ENCODE results near the gene NCBP2L.

The NCBP2L gene

DNA sequence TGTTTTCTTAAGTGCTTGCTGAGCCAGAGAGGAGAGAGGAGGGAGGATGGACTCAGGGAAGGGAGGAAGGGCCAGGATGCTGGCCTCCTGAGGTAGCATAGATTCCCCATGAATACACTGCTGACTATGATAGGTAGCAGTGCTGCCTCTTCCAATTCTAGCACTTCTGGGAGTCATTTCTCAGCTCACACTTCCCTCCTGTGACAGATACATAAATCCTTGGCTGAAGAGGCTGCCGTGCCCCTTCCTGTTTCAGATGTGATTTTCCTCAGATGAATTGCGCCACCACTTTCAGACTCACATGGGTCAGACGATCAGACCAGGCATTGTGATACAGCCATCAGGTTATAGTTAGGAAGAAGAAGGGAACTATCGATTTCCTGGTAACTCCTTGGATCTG, 24.3 kb upstream of the NCBP2L start:
- TF ChIP-seq, protein P1, sequence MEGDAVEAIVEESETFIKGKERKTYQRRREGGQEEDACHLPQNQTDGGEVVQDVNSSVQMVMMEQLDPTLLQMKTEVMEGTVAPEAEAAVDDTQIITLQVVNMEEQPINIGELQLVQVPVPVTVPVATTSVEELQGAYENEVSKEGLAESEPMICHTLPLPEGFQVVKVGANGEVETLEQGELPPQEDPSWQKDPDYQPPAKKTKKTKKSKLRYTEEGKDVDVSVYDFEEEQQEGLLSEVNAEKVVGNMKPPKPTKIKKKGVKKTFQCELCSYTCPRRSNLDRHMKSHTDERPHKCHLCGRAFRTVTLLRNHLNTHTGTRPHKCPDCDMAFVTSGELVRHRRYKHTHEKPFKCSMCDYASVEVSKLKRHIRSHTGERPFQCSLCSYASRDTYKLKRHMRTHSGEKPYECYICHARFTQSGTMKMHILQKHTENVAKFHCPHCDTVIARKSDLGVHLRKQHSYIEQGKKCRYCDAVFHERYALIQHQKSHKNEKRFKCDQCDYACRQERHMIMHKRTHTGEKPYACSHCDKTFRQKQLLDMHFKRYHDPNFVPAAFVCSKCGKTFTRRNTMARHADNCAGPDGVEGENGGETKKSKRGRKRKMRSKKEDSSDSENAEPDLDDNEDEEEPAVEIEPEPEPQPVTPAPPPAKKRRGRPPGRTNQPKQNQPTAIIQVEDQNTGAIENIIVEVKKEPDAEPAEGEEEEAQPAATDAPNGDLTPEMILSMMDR (IDR thresholded peaks at IDR 0.05), result no peak
- H3K36me3 Mint-ChIP-seq (ENCODE audit: low read depth), result no peaks in the 10 kb centered on the region
- H3K27me3 Mint-ChIP-seq (ENCODE audit: low read depth, poor library complexity), result peaks cover 20% of the 10 kb centered on the region
- no peak overlapping the region for H3K27ac Mint-ChIP-seq
- H3K4me3 Mint-ChIP-seq, result no peak overlapping the region
- peaks cover 31% of the 10 kb centered on the region for H3K9me3 Mint-ChIP-seq
- no peak for DNase-seq
- H3K4me1 Mint-ChIP-seq, result peaks cover 42% of the 10 kb centered on the region

GRCh38 chrX:107755721-107756120, 21.8 kb upstream of the NCBP2L start:
- DNase-seq, result no peak
- peaks cover 25% of the 10 kb centered on the region for H3K4me1 Mint-ChIP-seq
- H3K27me3 Mint-ChIP-seq (ENCODE audit: low read depth, poor library complexity), result peaks cover 23% of the 10 kb centered on the region
- TF ChIP-seq, protein P1 (IDR thresholded peaks at IDR 0.05), result no peak
- no peak overlapping the region for H3K27ac Mint-ChIP-seq
- peaks cover 43% of the 10 kb centered on the region for H3K9me3 Mint-ChIP-seq
- no peak overlapping the region for H3K4me3 Mint-ChIP-seq
- H3K36me3 Mint-ChIP-seq (ENCODE audit: low read depth), result no peaks in the 10 kb centered on the region

DNA sequence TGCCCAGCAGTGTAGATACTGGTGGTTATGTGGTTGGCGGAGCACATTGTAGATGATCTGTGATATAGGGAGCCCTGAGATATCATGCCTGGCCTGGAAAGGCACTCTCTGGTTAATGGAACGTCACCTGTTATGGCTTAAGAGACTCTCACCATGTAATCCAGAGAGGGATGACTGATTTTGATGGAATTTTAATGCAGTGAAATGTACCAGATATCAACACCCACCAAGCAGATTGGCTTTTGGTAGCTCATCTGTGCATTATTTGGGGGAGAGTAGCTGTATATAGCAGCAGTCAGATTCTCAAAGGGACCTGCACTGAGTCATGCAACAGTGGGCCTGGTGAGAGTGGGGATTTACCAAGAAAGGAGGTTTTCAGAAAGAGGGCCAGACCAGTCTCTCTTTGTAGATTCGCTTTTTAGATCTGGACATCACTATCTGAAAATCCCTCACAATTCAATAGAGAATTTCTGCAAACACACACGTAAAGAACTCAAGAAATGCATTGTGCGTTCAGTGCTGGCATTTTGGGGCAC, 19.2 kb upstream of the NCBP2L start:
- H3K4me3 Mint-ChIP-seq, result no peak overlapping the region
- peaks cover 44% of the 10 kb centered on the region for H3K27me3 Mint-ChIP-seq (ENCODE audit: low read depth, poor library complexity)
- no peak overlapping the region for H3K27ac Mint-ChIP-seq
- TF ChIP-seq, protein P1 (IDR thresholded peaks at IDR 0.05), result no peak
- peaks cover 13% of the 10 kb centered on the region for H3K4me1 Mint-ChIP-seq
- DNase-seq, result no peak
- peaks cover 41% of the 10 kb centered on the region for H3K9me3 Mint-ChIP-seq
- no peaks in the 10 kb centered on the region for H3K36me3 Mint-ChIP-seq (ENCODE audit: low read depth)

GRCh38 chrX:107760304-107761077, 17.0 kb upstream of the NCBP2L start:
- no peak overlapping the region for H3K4me3 Mint-ChIP-seq
- no peak overlapping the region for H3K27ac Mint-ChIP-seq
- H3K4me1 Mint-ChIP-seq, result peaks cover 17% of the 10 kb centered on the region
- peaks cover 47% of the 10 kb centered on the region for H3K27me3 Mint-ChIP-seq (ENCODE audit: low read depth, poor library complexity)
- peaks cover 41% of the 10 kb centered on the region for H3K9me3 Mint-ChIP-seq
- DNase-seq, result no peak
- TF ChIP-seq, protein P1 (IDR thresholded peaks at IDR 0.05), result no peak
- no peaks in the 10 kb centered on the region for H3K36me3 Mint-ChIP-seq (ENCODE audit: low read depth)

GRCh38 chrX:107763647-107764046, 13.9 kb upstream of the NCBP2L start:
- peaks cover 36% of the 10 kb centered on the region for H3K27me3 Mint-ChIP-seq (ENCODE audit: low read depth, poor library complexity)
- peaks cover 9% of the 10 kb centered on the region for H3K4me1 Mint-ChIP-seq
- H3K36me3 Mint-ChIP-seq (ENCODE audit: low read depth), result no peaks in the 10 kb centered on the region
- H3K27ac Mint-ChIP-seq, result no peak overlapping the region
- H3K9me3 Mint-ChIP-seq, result peaks cover 27% of the 10 kb centered on the region
- no peak for DNase-seq
- TF ChIP-seq, protein P1 (IDR thresholded peaks at IDR 0.05), result no peak
- no peak overlapping the region for H3K4me3 Mint-ChIP-seq

Data from nephron progenitor cell (in vitro differentiated cells).